GM12878 (cell line): ENCODE measurements around the gene MED13L. TPM values are rescaled to one million over a fixed set of nuclear protein-coding genes. Genes with fewer than 3 reads are reported as not detected.

ENCODE experiments used
- ATAC-seq: fragments of 200-7000 bp; cut with Tn5 transposase; 3 replicates; pipeline ENCODE4 v1.9.1; 2020; ENCODE audit warnings: mild to moderate bottlenecking, moderate library complexity
- BruUV-seq: library from RNA; stranded (reverse); fragments of 400-500 nt; replicated peaks from 2 replicates; lab custom pipeline; 2021; lab: Mats Ljungman, UMichigan
- CTCF ChIA-PET: fragments of 300-600 bp; sonication (Branson Sonifier 250); formaldehyde crosslinking; extraction: SDS; loops from one replicate; lab custom pipeline; 2021; ENCODE audit warnings: inconsistent platforms; lab: Yijun Ruan, JAX
- POLR2A ChIA-PET: fragments of 350-600 bp; formaldehyde crosslinking; extraction: SDS; loops from one replicate; lab custom pipeline; 2021; ENCODE audit warnings: inconsistent platforms; lab: Charles Lee
- RAD21 ChIA-PET: fragments of 300-600 bp; sonication (Branson Sonifier 250); formaldehyde crosslinking; loops from one replicate; lab custom pipeline; 2023; ENCODE audit warnings: antibody characterized with exemption; ENCODE audit not compliant: unreplicated experiment; lab: Charles Lee
- SMC1A ChIA-PET: fragments of 300-600 bp; sonication (Branson Sonifier 250); formaldehyde crosslinking; loops from one replicate; lab custom pipeline; 2023; ENCODE audit not compliant: unreplicated experiment, uncharacterized antibody; lab: Charles Lee
- DNase-seq: peaks from one replicate; pipeline ENCODE4 v3.0.0-alpha.2; 2011; ENCODE audit warnings: low read depth, low spot score
- FAIRE-seq: peaks from 3 replicates; lab custom pipeline; 2011; peaks lifted over from hg19 to GRCh38; lab: Jason Lieb, UNC
- H2AFZ ChIP-seq: 2 replicates; pipeline ENCODE4 v1.6.0; 2011; ENCODE audit warnings: low read depth, low read length, control low read depth; ENCODE audit not compliant: control insufficient read depth
- H3K27ac ChIP-seq: 2 replicates; pipeline ENCODE4 v1.5.1; 2011; ENCODE audit warnings: control low read depth; ENCODE audit not compliant: control insufficient read depth, insufficient read depth
- H3K27me3 ChIP-seq, 2 experiments: replicated peaks in 1 of 2; 2 replicates each; pipeline versions ENCODE4 v1.6.0 to v1.6.1; 2011; ENCODE audit warnings: low read length in 1 of 2; ENCODE audit not compliant: control insufficient read depth in 2 of 2, insufficient read depth in 2 of 2
- H3K36me3 ChIP-seq, 2 experiments: 2 replicates each; pipeline ENCODE4 v1.5.1; 2011; ENCODE audit warnings: low read length in 1 of 2; ENCODE audit not compliant: control insufficient read depth in 2 of 2, insufficient read depth in 2 of 2
- H3K4me1 ChIP-seq: 2 replicates; pipeline ENCODE4 v1.6.1; 2011; ENCODE audit warnings: mild to moderate bottlenecking, low read length, moderate library complexity, mixed read lengths; ENCODE audit not compliant: control insufficient read depth, insufficient read depth
- H3K4me2 ChIP-seq: 2 replicates; pipeline ENCODE4 v1.6.0; 2011; ENCODE audit warnings: control low read depth; ENCODE audit not compliant: control insufficient read depth, insufficient read depth
- H3K4me3 ChIP-seq: fragments of 200-600 bp; sonication (generic); 2 replicates; pipeline ENCODE4 v1.5.1; 2016
- H3K79me2 ChIP-seq: 2 replicates; pipeline ENCODE4 v1.6.0; 2011; ENCODE audit warnings: low read length; ENCODE audit not compliant: control insufficient read depth, insufficient read depth
- H3K9ac ChIP-seq: 2 replicates; pipeline ENCODE4 v1.8.0; 2011; ENCODE audit warnings: low read length, control low read depth, mixed read lengths; ENCODE audit not compliant: control insufficient read depth, insufficient read depth
- H3K9me3 ChIP-seq: replicated peaks from 3 replicates; pipeline ENCODE4 v1.5.1; 2011; ENCODE audit warnings: mild to moderate bottlenecking, low read length; ENCODE audit not compliant: control insufficient read depth, insufficient read depth
- H4K20me1 ChIP-seq: 2 replicates; pipeline ENCODE4 v1.6.0; 2011; ENCODE audit not compliant: control insufficient read depth, insufficient read depth
- EP300 ChIP-seq, 2 experiments: fragments of 150-350 bp in 1 of 2; IDR thresholded peaks; 2 replicates each; pipeline ENCODE4 v1.6.1; 2011 to 2012; ENCODE audit warnings: low read depth in 2 of 2, low read length in 2 of 2, borderline replicate concordance in 1 of 2, improper control_type of control experiment in 1 of 2, inconsistent platforms in 1 of 2; ENCODE audit not compliant: control insufficient read depth in 1 of 2
- IKZF2 ChIP-seq, 2 experiments: fragments of 450-650 bp; IDR thresholded peaks; 2 replicates each; pipeline ENCODE4 v1.6.1; 2017; ENCODE audit warnings: mild to moderate bottlenecking in 2 of 2, moderate library complexity in 2 of 2
- MEF2A ChIP-seq: IDR thresholded peaks from 2 replicates; pipeline ENCODE4 v1.6.1; 2011; ENCODE audit warnings: low read depth, mild to moderate bottlenecking, low read length, moderate library complexity; ENCODE audit not compliant: insufficient read depth
- NR2C2 ChIP-seq: IDR thresholded peaks from 2 replicates; pipeline ENCODE4 v1.6.1; 2011; ENCODE audit warnings: borderline replicate concordance, low read depth; ENCODE audit not compliant: control insufficient read depth, insufficient read length
- RAD21 ChIP-seq: IDR thresholded peaks from 2 replicates; pipeline ENCODE4 v1.6.1; 2011; ENCODE audit warnings: mild to moderate bottlenecking, low read depth, low read length, moderate library complexity; ENCODE audit not compliant: insufficient read depth
- SIN3A ChIP-seq: IDR thresholded peaks from 2 replicates; pipeline ENCODE4 v1.6.1; 2012; ENCODE audit warnings: low read depth, low read length, improper control_type of control experiment
- SMC3 ChIP-seq: IDR thresholded peaks from 2 replicates; pipeline ENCODE4 v1.6.1; 2011; ENCODE audit warnings: low read length, improper control_type of control experiment, borderline replicate concordance
- TCF3 ChIP-seq: IDR thresholded peaks from 2 replicates; pipeline ENCODE4 v1.6.1; 2012; ENCODE audit warnings: low read depth, mild to moderate bottlenecking, low read length, borderline replicate concordance; ENCODE audit not compliant: insufficient read depth
- ZBED1 ChIP-seq: IDR thresholded peaks from 2 replicates; pipeline ENCODE4 v1.6.1; 2016; ENCODE audit warnings: borderline replicate concordance
- WGBS: methylation state at CpG from one replicate; pipeline ENCODE4 v1.1.6; 2016; ENCODE audit warnings: low lambda C conversion rate; ENCODE audit not compliant: insufficient replicate concordance, insufficient coverage; ENCODE audit errors: missing lambda C conversion rate; 5-methylcytosine and 5-hydroxymethylcytosine counted together
- in situ Hi-C: fragments of 300-500 bp; cut with MboI; formaldehyde crosslinking; loops from 9 replicates; pipeline ENCODE4 v1.14.3; 2018; ENCODE audit warnings: mixed read lengths
- intact Hi-C: fragments of 100-400 bp; cut with micrococcal nuclease; formaldehyde crosslinking; loops from one replicate; pipeline ENCODE4 v1.14.2; 2022; ENCODE audit not compliant: unreplicated experiment
- polyA plus RNA-seq, 11 experiments: library from polyadenylated mRNA; depleted of rRNA in 4 of 11; unstranded in 6 of 11; stranded (reverse) in 5 of 11; fragments of >200 nt; fragmentation: Nextera tagmentation in 4 of 11; fragmentation: Illumina TruSeq in 1 of 11; extraction: Ambion mirVana in 4 of 11; extraction: Trizol in 1 of 11; gene quantifications; 1 replicate in 1 of 11; 2 replicates in 10 of 11; pipeline versions ENCODE4 v1.2.1 to v1.2.3, GENCODE V29; 2011 to 2016; ENCODE audit warnings: inconsistent platforms in 2 of 11, missing spikeins in 2 of 11, low read depth in 1 of 11
- total RNA-seq, 4 experiments: library from RNA; depleted of rRNA in 3 of 4; stranded (reverse); fragments of >200 nt in 3 of 4; fragmentation: Illumina TruSeq in 1 of 4; extraction: Trizol in 1 of 4; gene quantifications; 2 replicates each; pipeline versions ENCODE4 v1.2.1 to v1.2.3, GENCODE V29; 2013 to 2021
- TF ChIP-seq, protein P1 (sequence below): fragments of 450-650 bp; IDR thresholded peaks from 2 replicates; pipeline ENCODE4 v1.6.1; 2014; ENCODE audit warnings: mild to moderate bottlenecking
- TF ChIP-seq, protein P2 (sequence below): fragments of 450-650 bp; IDR thresholded peaks from 2 replicates; pipeline ENCODE4 v1.6.1; 2017; ENCODE audit warnings: mild to moderate bottlenecking, moderate library complexity
- TF ChIP-seq, protein P3 (sequence below): IDR thresholded peaks from 2 replicates; pipeline ENCODE4 v1.6.1; 2012; ENCODE audit warnings: low read length, inconsistent platforms

Gene MED13L
- total and polyA plus RNA-seq, 10 of the 15 experiments (the other 5 are each of a cell fraction or from before 2014, with no cell fraction given), result 3.7 to 30.1 (median 9.1) TPM

DNA sequence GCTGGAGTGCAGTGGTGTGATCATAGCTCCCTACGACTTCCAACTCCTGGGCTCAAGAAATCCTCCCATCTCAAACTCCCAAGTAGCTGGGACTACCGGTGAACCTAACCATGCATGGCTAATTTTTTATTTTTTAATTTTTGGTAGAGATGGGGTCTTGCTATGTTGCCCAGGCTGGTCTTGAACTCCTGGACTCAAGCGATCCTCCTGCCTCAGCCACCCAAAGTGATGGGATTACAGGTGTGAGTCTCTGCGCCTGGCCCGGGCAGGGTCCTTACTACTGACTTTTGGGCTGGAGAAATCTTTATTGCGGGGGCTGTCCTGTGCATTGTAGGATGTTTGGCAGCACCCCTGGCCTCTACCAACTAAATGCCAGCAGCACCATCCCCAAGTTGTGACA, 44.4 kb upstream of the MED13L start:
- FAIRE-seq, result no peak
- POLR2A ChIA-PET, result no interaction called here

DNA sequence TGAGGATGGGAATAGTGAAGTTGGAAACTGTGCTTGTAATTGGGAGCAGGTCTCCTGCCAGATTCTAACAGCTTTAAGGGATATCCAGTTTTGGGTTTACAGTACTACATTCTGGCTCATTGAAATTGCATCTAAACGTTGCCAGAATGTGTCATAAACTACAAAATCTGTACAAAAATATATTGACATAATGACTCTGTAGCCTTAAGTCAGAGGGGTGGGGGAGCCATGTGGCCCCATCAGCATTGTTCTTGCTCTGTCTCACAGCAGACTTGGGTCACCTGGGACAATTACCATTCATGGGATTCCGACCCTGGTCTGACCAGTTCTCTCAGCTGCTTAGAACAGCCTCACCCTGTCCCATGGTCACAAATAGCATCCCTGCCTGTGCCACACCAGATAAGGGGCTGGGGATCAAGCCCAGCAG, 43.3 kb upstream of the MED13L start:
- Histone ChIP-seq H3K9ac (no peak overlapping the region), H3K9me3 (no peaks in the 10 kb centered on the region; the same call in 2 of the 3 replicates), H3K36me3 (no peaks in the 10 kb centered on the region), H3K4me2 (no peak overlapping the region), H3K27me3 (peaks cover 0 to 2% of the 10 kb centered on the region in 2 experiments; a peak in 3 of 4 replicates), H3K4me3 (no peak overlapping the region), H3K27ac (no peak overlapping the region), H4K20me1 (no peaks in the 10 kb centered on the region), H3K79me2 (no peaks in the 10 kb centered on the region), H2AFZ (no peak overlapping the region), H3K4me1 (peaks cover 30% of the 10 kb centered on the region)
- intact Hi-C loops, result no loop called here
- no peak for DNase-seq
- 2% methylated on average over 2 of the region's 2 CpGs for WGBS
- ChIA-PET RAD21 (no interaction called here), CTCF (no interaction called here), POLR2A (interaction anchor here (0.6 kb wide), 1 partner anchor 67 kb away, joined by 7 read pairs; no protein-coding TSS in a partner anchor), SMC1A (no interaction called here)
- in situ Hi-C loops, result no loop called here
- BruUV-seq, result no TSS peak
- no peak for ATAC-seq
- no peak for FAIRE-seq
- no peak for TF ChIP-seq TCF3
- TF ChIP-seq IKZF2 (IDR thresholded peaks at IDR 0.05), result no peak
- TF ChIP-seq ZBED1, result no peak
- TF ChIP-seq SIN3A, result no peak
- TF ChIP-seq, protein P1, sequence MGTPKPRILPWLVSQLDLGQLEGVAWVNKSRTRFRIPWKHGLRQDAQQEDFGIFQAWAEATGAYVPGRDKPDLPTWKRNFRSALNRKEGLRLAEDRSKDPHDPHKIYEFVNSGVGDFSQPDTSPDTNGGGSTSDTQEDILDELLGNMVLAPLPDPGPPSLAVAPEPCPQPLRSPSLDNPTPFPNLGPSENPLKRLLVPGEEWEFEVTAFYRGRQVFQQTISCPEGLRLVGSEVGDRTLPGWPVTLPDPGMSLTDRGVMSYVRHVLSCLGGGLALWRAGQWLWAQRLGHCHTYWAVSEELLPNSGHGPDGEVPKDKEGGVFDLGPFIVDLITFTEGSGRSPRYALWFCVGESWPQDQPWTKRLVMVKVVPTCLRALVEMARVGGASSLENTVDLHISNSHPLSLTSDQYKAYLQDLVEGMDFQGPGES, result no peak
- TF ChIP-seq, protein P2, sequence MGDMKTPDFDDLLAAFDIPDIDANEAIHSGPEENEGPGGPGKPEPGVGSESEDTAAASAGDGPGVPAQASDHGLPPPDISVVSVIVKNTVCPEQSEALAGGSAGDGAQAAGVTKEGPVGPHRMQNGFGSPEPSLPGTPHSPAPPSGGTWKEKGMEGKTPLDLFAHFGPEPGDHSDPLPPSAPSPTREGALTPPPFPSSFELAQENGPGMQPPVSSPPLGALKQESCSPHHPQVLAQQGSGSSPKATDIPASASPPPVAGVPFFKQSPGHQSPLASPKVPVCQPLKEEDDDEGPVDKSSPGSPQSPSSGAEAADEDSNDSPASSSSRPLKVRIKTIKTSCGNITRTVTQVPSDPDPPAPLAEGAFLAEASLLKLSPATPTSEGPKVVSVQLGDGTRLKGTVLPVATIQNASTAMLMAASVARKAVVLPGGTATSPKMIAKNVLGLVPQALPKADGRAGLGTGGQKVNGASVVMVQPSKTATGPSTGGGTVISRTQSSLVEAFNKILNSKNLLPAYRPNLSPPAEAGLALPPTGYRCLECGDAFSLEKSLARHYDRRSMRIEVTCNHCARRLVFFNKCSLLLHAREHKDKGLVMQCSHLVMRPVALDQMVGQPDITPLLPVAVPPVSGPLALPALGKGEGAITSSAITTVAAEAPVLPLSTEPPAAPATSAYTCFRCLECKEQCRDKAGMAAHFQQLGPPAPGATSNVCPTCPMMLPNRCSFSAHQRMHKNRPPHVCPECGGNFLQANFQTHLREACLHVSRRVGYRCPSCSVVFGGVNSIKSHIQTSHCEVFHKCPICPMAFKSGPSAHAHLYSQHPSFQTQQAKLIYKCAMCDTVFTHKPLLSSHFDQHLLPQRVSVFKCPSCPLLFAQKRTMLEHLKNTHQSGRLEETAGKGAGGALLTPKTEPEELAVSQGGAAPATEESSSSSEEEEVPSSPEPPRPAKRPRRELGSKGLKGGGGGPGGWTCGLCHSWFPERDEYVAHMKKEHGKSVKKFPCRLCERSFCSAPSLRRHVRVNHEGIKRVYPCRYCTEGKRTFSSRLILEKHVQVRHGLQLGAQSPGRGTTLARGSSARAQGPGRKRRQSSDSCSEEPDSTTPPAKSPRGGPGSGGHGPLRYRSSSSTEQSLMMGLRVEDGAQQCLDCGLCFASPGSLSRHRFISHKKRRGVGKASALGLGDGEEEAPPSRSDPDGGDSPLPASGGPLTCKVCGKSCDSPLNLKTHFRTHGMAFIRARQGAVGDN, result no peak
- TF ChIP-seq, protein P3, sequence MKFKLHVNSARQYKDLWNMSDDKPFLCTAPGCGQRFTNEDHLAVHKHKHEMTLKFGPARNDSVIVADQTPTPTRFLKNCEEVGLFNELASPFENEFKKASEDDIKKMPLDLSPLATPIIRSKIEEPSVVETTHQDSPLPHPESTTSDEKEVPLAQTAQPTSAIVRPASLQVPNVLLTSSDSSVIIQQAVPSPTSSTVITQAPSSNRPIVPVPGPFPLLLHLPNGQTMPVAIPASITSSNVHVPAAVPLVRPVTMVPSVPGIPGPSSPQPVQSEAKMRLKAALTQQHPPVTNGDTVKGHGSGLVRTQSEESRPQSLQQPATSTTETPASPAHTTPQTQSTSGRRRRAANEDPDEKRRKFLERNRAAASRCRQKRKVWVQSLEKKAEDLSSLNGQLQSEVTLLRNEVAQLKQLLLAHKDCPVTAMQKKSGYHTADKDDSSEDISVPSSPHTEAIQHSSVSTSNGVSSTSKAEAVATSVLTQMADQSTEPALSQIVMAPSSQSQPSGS, result no peak
- no peak for TF ChIP-seq SMC3
- TF ChIP-seq NR2C2, result no peak
- TF ChIP-seq EP300 (IDR thresholded peaks at IDR 0.05; ENCODE audit: borderline replicate concordance in 1 of 2, control insufficient read depth in 1 of 2, low read depth in 2 of 2, low read length in 2 of 2), result no peak

More for the DNA sequence above, 44.4 kb upstream of the MED13L start:
- intact Hi-C loops, result no loop called here
- H3K9me3 ChIP-seq, result no peaks in the 10 kb centered on the region; the same call in 2 of the 3 replicates
- H3K4me3 ChIP-seq, result no peak overlapping the region
- SMC1A ChIA-PET, result no interaction called here
- RAD21 ChIA-PET, result no interaction called here
- no peaks in the 10 kb centered on the region for H4K20me1 ChIP-seq
- H3K4me1 ChIP-seq, result peaks cover 30% of the 10 kb centered on the region
- in situ Hi-C loops, result no loop called here
- no peaks in the 10 kb centered on the region for H3K36me3 ChIP-seq
- TF ChIP-seq MEF2A, result no peak
- no peak for TF ChIP-seq RAD21
- DNase-seq (no peak), ATAC-seq (no peak)
- H3K9ac ChIP-seq, result no peak overlapping the region
- BruUV-seq, result no TSS peak
- WGBS, result 55% methylated on average over 6 of the region's 6 CpGs
- H3K27ac ChIP-seq, result no peak overlapping the region
- no peak overlapping the region for H3K4me2 ChIP-seq
- no peaks in the 10 kb centered on the region for H3K79me2 ChIP-seq
- H3K27me3 ChIP-seq, result no peaks in the 10 kb centered on the region; a peak in 2 of 4 replicates
- CTCF ChIA-PET, result no interaction called here
- H2AFZ ChIP-seq, result no peak overlapping the region
